GM03348 (cell line): Measurements from ENCODE around the gene KLK15.
"Not testable (repeated sequence)": the region's sequence is repeated elsewhere in the genome, so short reads cannot be mapped to it uniquely, and the experiment has no call there.

Experiments used
- DNase-seq: peaks from one replicate; pipeline ENCODE4 v3.0.0; 2012; ENCODE audit warnings: low spot score

The KLK15 gene

DNA sequence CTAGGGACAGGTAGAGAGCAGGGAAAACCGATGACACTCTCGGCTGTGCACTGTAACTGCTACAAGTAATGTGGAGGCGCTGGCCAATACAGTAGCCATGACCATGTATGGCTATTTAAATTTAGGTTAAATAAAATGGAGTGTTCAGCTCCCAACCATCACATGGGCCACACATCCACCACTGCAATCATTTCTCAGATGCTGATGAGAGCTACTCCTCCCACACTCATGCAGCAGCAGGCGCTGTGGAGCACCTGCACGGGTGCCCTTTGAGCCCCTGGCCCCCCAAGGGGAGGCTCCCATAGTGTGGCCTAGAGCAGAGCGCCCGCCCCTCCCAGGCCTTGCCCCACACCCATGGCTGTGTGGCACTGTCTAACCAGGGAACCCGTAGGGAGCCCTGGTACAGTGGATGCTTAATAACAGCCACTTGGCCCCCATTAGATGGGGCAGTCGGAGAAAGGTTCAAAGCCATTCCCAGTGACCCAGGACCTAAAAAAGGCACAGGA lies 37.2 kb downstream of the KLK15 start:
- DNase-seq = no peak

DNA sequence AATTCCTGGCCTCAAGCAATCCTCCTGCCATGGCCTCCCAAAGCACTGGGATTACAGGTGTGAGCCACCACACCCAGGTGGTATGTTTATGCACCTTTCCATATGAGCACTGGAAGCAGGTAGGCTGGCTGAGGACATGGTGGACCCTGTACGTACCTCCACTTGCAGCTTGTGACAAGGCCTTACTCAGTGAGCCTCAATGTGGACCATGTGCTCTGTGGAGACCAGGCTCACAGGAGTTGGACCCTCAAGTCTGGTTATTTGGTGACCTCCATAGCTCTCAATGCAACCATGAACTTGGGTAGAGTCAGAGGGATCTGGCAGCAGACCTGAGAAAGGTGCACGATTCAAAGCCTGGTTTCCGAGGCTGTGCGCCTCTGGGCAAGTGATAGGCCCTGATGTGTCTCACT lies 37.7 kb downstream of the KLK15 start:
- DNase-seq = no peak

DNA sequence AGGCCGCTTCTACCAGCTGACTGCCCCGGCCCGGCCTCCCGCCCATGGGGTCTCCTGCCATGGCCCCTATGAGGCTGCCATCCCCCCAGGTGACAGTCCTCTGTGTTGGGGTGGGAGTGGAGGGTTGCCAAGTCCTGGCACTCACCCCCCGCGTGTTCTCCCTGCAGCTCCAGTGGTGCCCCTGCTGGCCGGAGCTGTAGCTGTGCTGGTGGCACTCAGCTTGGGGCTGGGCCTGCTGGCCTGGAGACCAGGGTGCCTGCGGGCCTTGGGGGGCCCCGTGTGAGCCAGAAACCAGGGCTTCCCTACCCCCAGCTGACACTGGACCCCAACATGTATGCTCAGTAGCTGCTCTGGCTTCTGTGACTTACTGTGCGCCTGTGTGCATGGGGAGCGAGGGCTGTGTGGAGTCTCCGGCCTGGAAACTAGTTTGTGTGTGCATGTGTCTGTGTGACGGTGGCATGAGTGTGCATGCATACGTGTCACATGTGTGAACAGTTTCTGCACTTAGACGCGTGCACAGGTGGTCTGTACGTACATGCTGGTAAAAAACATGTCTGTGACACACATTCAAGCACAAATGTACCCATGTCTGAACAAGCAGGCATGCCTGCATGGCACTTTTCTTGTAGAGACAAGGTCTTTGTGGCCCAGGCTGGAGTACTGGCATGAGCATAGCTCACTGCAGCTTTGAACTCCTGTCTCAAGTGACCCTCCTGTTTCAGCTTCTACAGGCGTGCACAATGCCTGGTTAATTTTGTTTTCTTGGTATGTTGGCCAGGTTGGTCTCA lies 38.3 kb downstream of the KLK15 start:
- no peak for DNase-seq

DNA sequence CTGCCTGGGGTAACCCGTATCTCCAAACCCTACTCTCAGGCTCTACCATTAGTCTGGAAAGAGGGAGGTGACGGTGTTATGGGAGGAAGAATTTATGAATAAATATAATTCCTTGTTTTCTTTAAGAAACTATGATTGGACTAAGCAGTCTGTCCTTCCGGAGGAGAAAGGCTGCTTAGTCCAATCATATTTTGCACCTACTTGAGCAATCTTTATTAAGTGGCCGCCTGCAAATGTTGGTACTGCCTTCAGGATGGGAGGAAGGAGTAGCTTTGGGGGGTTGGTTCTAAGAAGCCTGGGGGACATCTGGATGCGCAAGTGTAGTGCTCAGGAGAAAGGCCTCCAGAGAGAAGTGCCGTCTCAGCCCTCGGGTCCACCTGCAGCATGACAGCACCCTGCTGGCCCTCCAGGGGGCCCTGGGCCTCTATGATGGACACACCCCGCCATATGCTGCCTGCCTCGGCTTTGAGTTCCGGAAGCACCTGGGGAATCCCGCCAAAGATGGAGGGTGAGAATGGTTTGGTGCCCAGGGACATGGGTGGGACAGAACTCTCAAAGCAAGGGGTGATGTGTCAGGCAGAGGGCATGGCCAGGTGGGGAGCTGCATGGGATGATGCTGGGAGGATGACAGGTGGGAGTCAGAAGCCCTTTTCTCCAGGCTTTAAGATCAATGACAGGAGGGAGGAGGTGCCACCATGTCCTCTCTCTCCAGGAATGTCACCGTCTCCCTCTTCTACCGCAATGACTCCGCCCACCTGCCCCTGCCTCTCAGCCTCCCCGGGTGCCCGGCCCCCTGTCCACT lies 39.1 kb downstream of the KLK15 start:
- no peak for DNase-seq

DNA sequence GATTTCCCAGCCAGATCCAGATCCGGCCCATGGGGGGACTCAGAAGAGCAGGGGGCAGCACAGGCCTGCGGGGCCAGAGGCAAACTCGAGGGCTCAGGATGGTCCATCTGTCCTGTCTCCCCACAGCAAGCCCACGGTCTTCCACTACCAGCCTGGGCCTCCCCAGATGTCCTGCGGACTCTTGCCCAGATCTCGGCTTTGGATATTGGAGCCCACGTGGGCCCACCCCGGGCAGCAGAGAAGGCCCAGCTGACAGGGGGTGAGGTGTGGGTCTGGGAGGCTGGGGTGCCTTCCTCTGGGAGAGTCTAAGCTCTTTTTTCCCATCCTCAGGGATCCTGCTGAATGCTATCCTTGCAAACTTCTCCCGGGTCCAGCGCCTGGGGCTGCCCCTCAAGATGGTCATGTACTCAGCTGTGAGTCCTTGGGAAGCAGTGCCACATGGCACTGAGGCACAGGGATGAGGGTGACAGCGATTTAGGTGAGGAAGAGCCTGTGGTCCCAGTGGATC lies 39.8 kb downstream of the KLK15 start:
- DNase-seq = no peak

DNA sequence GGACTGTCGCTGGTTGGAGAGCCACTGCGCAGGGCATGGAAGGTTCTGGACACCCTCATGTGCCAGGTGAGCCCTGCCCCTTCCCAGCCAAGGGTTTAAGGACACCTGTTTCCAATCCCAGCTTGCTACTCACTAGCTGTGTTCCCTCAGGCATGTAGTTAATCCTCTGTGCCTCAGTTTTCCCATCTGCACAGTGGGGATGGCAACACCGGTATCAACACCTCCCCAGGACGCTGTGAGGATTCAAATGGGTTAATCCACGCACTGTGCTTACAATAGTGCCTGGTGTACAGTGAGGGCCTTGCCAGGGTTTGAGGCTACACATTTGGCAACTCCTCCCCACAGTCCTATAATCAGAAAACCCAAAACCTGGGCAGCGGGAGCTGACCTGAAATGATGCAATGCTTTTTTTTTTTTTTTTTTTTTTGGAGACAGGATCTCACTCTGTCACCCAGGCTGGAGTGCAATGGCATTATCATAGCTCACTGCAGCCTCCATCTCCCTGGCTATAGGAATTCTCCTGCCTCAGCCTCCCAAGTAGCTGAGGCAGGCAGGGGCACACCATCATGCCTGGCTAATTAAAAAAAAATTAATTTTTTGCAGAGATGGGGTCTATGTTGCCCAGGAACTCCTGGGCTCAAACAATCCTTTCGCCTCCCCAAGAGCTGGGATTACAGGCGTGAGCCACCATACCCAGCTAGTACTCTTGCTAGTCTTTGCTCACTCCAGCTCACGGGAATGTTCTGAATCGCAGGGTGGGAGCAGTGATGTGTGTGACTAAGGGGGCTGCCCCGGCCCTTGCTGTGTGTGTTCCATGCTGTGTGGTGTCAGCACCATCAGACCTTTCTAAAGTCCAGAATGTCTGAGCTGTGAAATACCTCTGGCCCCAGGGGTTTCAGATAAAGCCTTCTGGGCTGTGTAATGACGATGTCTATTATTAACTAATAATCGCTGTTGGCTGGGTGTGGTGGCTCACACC lies 40.8 kb downstream of the KLK15 start:
- DNase-seq = no peak

DNA sequence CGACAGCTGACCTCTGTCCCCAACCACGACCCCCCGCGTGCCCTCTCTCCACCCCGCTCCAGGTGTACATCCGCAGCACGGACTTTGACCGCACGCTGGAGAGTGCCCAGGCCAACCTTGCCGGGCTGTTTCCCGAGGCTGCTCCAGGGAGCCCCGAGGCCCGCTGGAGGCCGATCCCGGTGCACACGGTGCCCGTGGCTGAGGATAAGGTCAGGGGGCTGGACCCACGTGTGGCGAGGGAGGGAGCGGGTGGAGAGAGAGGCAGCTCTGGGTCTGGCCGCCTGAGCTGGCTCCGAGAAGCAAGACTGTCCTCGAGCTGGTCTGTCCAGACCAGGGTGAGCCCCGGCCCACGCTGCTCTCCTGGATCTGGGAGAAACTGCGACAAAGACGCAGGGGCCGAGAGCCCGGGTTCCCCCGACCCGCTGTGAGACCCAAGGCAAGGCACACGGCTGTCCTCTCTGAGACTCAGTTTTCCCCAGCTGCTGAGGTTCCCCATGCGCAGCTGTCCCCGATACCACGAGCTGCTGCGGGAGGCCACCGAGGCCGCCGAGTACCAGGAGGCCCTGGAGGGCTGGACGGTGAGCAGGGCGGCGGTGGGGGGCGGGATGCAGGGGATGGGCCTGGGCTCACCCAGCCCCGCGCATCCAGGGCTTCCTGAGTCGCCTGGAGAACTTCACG lies 41.6 kb downstream of the KLK15 start:
- no peak for DNase-seq

DNA sequence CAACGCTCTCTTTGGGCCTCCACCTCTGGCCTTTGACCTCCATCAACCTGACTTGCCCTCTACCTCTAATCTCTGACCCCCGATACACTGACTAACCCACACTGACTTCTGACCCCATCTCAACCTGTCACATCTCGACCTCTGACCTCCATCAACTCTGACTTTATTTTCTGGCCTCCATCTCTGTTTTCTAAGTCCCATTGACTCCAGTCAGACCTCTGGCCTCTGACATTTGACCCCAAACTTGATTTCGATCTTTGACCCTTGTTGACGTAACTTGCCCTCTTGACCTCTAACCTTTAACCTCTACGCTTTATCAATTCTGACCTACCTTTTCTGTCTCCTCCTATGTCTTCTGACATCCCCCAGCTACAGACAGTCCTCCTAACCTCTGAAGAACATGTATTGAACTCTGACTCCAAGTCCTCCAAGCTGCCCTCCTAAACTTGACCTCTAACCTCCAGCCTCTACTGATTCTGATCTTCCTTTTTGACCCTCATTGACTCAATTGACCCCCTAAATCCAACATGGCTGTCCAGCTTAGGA lies 42.4 kb downstream of the KLK15 start:
- no peak for DNase-seq

DNA sequence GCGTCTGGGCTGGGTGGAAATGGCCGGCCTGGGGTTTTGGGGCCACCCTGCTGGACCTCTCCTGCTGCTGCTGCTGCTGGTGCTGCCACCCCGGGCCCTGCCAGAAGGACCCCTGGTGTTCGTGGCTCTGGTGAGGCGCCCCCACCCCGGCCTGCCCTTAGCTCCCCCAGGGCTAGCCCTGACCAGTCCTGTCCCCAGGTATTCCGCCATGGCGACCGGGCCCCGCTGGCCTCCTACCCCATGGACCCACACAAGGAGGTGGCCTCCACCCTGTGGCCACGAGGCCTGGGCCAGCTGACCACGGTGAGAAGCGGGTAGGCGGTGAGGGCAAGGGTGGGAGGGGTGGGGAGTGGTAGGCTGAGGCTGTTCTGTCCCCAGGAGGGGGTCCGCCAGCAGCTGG lies 43.0 kb downstream of the KLK15 start, which contains the start of gene ACP4:
TSS of gene ACP4 (plus strand) at position 20 of the 400 bp plus-strand sequence. CDS start at position 20, 0 bp downstream.
- DNase-seq = no peak

DNA sequence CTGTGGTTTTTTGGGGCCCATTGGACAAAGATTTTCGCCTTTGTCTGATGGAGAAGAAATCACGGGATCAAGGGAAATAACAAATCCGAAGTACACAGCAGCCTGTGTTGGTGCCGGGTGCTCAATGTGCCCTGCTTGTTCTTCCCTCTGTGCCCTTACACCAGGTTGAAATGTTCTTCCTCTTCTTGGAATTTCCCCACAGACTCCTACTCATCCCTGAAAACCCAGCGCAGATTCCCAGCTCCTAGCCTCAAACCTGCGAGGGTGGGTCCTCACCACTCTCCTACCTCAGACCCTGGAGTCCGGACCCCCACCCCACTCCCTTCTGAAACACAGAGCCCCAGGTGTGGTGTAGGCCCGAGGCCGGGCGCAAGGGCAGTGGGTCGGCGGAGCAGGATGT lies 48.0 kb downstream of the KLK15 start:
- no peak for DNase-seq

DNA sequence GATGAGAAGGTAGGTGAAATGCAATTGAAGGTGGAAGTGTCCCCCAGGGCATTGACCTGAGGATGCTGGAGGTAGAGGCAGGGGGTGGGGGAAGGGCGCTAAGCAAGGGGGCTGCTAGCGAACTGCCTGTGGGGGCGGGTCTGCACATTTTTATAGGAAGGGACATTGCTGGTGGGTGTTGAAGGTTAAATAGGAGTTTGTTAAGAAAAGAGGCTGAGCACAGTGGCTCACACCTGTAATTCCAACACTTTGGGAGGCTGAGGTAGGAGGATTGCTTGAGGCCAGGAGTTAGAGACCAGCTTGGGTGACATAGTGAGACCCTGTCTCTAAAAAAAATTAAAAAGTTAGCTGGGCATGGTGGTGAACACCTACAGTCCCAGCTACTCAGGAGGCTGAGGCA lies 48.7 kb downstream of the KLK15 start:
- no peak for DNase-seq

DNA sequence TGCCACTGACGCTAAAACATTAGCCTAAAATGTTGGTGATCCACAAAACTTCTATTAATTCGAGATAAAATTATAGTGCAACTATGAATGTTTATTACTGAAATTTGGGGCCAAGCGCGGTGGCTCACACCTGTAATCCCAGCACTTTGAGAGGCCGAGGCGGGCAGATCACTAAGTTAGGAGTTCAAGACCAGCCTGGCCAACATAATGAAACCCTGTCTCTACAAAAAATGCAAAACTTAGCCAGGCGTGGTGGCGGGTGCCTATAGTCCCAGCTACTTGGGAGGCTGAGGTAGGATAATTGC lies 49.6 kb downstream of the KLK15 start:
- not testable (repeated sequence) for DNase-seq

DNA sequence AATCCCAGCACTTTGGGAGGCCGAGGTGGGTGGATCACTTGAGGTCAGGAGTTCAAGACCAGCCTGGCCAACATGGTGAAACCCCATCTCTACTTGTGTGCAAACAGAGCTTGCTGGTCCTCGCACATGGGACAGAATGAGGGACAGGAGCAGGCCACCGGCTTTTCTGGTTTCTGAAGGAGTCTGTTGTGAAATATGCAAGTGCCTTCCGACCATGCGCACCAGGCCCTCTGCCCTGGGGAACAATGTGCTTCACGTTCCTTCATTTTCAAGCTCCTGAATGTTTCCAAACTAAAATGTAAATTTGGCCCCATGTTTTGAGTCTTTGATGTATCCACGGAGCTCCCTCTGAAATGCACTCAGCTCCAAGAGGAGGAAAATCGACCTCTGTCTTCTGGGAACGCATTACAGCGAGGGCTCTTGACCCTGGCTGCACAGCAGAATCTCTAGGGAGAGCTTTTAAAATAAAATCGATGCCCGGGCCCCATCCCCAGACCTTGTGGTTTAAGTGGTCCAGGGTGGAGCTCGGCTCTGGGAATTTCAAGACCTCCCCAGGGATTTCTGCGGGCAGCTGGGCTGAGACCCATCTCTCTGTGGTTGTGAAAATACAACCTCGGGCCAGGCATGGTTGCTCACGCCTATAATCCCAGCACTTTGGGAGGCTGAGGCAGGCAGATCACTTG lies 52.5 kb downstream of the KLK15 start:
- DNase-seq = no peak

DNA sequence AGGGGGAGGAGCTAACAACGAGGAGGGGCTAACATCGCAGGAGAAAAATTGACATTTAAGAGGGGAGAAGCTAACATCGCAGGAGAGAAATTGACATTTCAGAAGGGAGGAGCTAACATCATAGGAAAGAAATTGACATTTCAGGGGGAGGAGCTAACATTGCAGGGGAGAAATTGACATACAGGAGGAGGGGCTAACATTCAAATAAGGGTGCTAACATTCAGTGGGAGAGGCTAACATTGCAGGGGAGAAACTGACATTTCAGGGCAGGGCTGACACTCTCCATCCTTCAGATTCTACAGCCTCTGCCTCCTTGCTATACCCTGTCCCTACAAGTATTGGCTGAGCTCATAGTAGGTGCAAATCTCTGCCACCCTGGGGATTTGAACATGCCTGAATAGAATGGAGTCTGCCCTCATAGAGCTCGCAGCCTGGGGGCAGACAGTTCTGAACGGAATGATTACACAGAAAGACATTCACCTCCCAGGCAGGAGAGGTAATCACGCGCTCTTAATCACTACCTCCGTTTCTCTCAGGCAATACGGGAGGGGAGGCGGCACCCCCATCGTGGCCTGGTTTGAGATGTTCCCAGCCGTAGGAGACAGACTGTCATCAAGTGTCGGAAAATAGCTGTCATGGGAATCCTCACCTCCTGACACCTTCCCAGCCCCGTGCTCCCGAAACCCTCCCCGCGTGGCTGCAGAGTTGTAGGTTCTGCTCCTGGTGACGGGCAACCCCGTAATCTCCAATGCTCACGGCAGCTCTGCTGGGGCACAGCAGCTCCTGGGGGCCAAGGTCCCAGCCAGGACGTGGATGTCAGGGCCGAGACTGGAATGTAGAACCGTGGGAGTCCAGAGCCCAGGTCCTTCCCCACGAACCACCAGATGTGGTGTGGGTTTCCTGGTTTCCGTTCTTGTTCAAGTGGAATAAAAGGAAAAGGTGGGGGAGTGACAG lies 53.6 kb downstream of the KLK15 start:
- no peak for DNase-seq

DNA sequence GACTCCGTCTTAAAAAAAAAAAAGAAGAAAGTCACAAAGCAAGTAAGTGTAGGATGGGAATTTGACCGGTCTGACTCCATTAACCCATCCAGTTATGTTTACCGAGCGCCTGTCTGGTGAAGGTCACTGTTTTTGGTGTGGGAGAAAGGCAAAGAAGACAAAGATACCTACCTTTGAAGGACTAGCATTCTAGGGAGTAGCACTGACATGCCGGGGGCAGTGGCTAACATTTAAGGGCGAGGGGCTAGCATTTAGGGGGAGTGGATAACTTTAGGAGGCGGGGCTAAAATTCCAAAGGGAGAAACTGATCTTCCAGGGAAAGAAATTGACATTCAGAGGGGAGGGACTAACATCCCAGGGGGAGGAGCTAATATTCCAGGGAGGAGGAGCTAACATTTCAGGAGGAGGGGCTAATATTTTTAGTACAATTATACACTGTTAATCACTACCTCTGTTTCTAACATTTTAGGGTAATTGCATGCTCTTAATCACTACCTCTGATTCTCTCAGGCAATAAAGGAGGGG lies 54.4 kb downstream of the KLK15 start:
- no peak for DNase-seq

DNA sequence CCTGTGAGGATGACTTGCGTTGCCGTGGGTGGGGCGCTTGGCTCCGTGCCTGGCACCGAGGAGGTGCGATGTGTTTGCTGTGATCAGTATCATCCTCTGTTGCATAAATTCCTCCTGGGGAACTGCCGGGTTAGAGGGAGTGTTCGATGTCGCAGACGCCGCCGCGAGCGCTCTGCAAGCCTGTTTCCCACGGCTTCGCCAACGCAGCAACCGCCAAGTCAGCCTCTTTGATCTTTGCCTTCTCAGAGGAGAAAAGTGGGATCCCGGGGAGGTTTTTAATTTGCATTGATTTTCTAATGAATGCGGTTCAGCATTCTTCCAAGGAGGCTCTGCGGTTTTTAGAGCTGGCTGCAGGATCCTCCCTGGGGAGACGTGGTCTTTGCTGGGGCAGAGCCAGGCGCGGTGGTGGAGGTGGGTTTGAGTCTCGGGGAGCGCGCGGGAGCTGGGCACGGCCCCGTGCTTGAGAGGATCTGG lies 55.5 kb downstream of the KLK15 start:
- no peak for DNase-seq

DNA sequence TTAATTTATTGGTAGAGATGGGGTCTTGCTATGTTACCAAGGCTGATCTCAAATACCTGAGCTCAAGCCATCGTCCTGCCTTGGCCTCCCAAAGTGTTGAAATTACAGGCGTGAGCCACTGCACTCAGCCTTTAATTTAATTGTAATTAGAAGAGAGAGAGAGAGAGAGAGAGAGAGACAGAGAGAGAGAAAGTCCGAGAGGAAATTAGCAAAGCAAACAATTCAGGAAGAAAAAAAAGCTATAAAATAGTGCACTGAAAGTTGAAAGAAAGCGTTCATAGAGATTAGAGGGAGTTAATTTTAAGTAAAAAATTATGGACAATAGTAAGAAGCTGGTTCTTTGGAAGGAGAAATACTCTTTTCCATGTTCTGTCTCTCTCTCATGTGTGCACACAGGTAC lies 56.1 kb downstream of the KLK15 start:
- no peak for DNase-seq

DNA sequence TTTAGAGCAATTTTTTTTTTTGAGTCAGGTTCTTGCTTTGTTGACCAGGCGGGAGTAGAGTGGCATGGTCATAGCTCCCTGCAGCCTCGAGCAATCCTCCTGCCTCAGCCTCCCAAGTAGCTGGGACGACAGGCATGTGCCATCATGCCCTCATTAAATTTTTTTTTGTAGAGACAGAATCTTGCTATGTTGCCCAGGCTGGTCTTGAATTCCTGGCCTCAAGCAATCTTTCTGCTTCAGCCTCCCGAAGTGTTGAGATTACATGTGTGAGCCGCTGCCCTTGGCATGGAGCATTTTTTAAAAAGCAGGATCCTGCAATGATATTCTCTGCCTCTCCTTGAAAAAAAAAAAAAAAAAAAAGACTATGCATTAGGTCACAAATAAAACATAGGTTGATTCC lies 57.2 kb downstream of the KLK15 start:
- DNase-seq = no peak
